Endothelial cell of hepatic sinusoid (primary cell): Measurements from ENCODE around the gene CCDC92.

ENCODE experiments used
- in situ Hi-C: cut with HindIII; loops from 2 replicates; pipeline ENCODE4 v1.10.0; 2017; ENCODE audit warnings: low sequenced_read_pairs

Gene CCDC92, protein sequence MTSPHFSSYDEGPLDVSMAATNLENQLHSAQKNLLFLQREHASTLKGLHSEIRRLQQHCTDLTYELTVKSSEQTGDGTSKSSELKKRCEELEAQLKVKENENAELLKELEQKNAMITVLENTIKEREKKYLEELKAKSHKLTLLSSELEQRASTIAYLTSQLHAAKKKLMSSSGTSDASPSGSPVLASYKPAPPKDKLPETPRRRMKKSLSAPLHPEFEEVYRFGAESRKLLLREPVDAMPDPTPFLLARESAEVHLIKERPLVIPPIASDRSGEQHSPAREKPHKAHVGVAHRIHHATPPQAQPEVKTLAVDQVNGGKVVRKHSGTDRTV

DNA sequence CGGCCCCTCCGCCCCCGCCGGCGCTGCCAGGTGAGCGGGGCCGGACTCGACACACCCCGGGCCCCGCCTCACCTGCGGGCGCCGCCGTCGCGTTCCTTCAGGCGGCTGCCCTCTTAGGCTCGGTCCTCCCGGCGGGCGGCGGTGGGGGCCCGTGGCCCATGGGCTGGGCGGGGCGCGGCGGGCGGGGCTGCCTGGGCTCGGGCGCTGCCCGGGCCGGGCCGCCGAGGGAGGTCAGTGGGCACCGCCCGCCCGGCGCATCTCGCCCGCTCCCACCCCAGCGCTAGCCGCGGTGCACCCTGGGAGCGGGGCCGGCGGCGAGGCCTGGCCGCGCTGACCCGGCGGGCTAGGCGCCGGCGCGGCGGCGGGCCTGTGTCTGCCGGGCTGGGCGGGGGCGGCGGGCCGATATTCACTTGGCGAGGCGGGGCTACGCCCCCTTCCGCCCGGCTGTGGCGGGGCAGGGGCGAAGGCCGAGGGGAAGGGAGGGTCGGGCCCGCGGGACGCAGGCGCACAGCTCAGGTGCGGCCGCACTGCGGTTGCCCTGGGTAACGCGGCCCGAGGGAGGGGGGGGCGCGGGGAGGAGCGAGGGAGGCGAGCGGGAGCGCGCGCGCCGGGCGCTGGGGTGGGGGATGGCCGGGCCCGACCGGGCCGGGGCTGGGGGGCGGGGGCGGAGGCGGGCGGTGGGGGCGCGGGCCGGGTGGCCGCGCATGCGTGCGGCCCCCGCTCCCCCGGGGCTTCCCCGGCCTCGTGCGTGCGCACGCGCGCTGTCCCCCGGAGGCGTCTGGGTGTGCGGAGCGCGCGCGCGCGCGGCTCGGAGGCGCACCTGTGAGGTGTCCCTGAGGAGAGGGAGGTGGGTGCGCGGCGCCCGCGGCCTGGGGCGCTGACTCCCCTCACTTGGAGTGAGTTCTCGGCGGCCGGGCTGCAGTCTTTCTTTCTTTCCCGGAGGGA is at the start of gene CCDC92, which contains the start of gene ZNF664:
TSS of gene CCDC92 (minus strand) at position 375 of the 945 bp plus-strand sequence. CDS start 28,526 bp downstream, outside the sequence.
TSS of gene ZNF664 (plus strand) at position 759 of the 945 bp plus-strand sequence. CDS start 38,930 bp downstream, outside the sequence.
- in situ Hi-C loops: no loop called here

DNA sequence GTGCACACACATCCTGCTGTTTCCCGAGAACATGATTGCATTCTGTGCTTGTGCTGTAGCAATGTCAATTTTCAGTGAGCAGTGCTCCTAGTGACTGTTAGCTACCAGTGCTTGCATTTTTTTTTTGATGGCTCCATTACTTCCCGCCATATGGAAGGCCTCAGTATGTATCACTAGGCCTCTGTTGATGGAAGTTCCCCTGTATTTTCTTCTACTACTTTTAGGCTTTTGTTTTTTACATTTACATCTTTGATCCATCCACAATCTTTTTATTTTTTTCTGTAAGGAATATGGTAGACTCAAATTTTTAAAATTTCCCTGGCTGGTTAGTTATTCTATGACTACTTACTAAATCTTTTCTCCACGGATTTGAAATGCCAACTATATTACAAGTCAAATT is 49.5 kb upstream of the CCDC92 start:
- in situ Hi-C loops: no loop called here

DNA sequence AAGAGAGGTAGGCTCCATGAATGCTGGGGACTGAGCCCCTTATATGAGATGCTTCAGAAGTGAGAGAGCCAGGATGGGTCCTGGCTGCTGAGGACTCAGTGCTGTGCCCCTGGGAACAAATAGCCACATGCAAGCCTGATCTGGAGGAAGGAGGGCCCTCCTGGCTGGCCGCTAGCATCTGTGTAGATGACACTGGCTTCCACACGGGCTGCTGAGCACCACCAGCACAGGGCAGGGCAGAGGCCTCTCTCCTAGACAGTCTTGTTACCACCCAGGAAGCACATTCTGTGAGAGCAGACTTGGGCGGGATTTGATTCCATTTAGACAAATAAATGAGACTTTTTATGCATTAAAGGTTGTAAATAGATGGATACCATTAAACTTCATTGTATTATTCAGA is 48.4 kb upstream of the CCDC92 start:
- in situ Hi-C loops: no loop called here

DNA sequence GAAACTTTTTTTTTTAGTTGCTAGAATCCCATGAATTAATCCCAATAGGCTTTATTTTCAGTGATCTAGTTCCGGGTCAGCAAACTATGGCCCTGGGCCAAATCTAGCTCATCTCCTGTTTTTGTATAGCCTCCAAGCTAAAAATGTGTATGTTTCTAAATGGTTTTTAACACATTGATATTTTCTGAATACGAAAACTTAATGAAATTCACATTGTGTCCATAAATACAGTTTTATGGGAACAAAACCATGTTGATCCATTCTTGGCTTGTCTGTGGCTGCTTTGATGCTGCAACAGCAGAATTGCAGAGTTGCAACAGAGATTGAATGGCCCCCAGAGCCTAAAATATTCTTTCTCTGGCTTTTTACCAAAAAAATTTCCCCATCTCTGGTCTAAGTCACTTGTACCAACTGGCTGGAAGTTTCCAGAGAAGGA is 47.9 kb upstream of the CCDC92 start:
- in situ Hi-C loops: no loop called here

DNA sequence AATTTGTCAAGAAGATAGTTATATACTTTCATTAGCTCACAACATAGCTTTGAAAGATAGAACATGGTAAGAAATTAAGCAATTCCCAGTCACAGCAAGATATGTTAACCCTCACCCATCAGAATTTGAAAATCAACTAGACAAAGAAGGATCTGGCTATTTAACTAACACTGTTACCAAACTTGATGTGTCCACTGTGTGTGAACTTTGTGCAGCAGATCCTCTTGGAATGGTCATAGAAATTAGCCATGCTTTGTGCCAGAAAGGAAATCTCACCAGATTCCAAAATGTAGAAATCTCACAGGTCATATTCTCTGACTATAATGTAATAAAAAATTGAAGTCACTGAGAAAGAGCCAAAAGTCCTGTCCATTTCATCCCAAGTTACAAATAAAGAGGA is 46.5 kb upstream of the CCDC92 start:
- in situ Hi-C loops: no loop called here

DNA sequence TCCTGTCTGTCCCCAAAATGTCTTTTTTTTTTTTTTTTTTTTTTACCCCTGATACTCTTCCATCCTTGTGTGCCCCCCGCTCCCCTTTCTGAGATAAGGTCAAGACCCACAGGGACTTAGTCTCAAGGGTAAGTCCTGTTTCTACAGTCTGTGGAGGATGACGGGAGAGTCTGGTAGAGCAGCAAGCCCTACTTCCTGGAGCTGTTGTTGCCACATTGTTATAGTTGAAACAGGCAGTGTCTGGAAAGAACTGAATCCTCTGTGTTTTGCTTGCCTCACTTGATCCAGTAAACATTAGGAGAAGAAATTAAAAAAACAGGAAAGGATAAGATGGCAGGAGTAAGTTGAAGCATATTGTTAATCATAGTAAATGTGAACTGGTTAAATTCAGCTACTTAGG is 45.9 kb upstream of the CCDC92 start:
- in situ Hi-C loops: no loop called here

DNA sequence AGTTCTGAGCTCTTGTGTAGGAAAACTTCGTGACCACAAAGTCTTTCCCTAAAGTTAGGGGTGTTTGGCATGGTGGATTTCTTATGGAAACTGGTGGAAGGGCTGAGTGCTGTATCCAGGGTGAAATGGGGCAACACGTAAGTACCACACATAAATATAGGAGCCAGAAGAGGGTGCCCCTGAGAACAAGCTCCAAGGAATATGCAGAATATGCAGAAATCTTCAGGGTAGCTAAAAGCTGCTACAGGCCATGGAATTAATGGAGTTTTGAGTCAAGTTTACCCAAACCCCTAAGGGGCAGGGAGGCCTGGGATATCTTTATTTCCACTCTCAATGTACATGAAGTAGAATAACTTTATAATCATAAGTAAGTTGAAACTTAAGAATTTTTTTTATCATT is 44.4 kb upstream of the CCDC92 start:
- in situ Hi-C loops: no loop called here

DNA sequence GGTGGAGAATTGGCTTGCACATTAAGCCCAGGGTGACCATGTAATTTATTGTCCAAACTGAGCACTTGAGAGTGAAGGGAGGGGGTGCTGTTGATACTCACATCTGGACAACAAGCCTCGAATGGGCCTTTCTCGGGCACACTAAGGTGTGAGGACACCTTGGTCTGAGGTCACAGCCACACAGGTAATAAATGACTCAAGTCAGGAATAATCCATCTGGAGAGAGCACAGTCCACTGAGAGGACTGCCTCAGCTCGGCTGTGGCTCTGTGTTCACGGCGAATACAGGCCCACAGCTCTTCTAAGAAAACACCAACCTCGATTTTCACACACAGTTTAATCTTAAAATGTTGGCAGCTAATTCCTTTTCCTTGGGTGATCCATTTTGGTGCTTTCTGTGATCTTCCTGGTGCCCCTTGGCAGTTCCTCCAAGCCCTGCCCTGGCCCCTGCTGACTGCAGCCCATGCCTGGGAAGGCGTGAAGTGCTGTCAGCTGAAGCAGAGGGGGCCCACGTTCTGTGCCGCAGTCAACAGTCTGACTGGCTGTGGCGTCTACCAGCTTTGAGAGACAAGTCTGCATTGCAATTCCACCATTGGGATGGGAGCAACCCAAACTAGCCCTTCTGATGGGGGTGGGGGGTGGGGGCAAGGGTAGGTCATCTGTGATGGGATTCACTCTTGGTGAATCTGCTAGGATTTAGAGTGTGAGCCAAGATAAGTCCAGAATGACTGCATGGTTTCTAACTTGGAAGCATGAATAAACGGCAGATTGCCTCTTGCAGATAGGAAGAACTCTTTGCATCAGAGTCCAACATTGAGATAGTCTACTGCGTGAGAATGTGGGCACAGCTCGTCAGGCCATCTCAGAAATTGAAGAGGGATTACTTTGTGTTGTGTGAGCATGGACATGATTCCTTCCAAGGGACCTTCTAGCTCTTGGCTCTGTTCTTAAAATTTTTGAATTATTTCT is 43.1 kb upstream of the CCDC92 start:
- in situ Hi-C loops: no loop called here

DNA sequence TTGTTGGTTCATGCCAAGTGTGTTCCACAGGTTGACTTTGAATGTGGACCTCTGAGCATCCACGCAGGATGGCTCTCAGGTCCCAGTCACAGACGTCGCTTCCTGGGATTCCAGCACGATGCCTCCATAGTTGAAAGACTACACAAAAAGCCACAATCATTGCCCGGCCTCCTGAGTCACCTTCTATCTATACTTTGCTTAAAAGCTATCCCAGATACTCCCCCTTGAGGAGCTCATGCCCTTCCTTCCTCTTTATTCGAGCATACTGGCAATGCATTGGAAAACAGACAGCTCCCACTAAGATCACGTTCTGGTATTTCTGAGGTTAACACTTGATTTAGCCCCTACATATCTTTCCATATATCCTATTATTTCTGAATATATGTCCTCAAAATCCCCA is 40.4 kb upstream of the CCDC92 start:
- in situ Hi-C loops: no loop called here

DNA sequence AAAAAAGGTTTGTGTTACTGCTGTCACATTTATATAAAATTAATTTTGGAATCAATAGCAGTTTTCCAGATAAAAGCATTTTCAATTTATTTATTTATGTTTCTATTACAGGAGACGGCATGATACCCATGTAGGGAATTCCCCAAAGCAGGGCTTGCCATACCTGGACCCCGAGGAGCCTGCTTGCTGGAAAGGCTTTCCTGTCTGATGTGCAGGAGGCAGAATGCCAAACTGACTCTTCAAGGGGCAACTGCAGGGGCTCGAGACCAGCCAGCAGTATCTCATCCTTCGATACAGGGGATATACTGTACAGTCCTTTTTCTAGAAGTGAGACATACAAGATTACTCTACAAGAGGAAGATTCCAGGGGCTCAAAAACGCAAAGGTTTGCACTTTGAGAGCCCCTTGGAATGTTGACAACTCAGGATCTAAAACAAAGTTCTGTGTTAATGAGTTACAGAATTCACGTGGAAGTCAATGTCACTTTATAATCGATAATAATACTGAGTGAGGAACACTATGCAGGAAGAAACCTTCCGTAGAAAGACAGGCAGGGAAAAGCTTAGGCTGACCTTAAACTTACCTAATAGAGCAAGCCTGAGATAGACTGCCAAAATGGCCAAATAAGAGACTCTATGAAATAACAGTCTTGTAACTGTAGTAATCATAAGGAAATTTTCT is 38.9 kb upstream of the CCDC92 start:
- in situ Hi-C loops: no loop called here

DNA sequence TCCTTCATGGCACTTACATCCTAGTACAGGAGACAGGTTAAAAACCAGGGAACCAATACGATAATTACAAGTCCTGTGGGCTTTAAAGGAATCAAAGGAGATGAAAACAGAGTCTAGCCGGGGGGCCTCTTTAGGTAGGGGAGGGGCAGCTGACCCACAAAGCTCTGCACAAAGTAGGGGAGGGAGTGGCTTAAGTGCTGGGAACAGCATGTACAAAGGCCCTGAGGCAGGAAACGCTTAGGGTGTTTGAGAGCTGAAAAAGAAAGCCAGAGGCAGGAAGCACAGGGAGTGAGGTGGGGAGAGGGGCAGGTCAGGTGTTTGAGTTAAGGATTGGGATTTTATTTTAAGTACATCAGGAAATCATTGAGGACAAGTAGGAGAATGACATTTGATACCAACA is 38.1 kb upstream of the CCDC92 start:
- in situ Hi-C loops: no loop called here

DNA sequence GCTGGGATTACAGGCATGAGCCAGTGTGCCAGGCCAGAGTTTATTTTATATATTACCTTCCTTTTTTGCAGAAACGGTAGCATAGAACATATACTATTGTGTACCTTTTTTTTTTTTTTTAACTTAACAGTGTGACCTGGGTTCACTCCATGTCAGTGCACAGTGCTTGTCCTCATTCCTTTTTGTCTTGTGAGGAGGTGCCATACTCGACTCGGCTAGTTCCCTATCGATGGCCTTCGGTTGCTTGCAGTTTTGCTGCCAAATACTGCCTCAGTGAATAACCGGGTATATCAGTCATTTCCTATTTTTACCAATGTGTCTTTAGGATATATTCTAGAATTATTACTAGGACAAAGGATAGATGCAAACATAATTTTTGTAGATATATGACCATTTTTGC is 37.1 kb upstream of the CCDC92 start:
- in situ Hi-C loops: no loop called here

DNA sequence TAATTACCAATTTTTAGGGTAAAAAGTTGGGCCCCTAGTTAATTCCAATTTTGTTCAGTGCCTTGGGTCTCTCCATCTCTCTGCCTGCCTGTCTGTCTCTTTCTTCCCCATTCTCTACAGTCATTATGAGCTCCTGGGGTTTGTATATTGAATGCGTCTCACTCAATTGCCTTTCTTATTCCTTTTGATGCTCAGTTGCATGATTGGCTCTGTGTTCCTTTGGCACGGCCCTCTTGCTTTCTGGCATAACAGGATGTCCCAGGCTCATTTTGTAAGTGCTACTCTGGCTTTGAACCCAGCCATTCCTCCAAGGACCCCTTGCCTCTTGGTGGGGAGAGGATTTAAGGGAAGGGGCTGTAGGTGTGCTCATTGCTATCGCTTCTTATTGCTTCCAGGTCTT is 36.0 kb upstream of the CCDC92 start:
- in situ Hi-C loops: no loop called here

DNA sequence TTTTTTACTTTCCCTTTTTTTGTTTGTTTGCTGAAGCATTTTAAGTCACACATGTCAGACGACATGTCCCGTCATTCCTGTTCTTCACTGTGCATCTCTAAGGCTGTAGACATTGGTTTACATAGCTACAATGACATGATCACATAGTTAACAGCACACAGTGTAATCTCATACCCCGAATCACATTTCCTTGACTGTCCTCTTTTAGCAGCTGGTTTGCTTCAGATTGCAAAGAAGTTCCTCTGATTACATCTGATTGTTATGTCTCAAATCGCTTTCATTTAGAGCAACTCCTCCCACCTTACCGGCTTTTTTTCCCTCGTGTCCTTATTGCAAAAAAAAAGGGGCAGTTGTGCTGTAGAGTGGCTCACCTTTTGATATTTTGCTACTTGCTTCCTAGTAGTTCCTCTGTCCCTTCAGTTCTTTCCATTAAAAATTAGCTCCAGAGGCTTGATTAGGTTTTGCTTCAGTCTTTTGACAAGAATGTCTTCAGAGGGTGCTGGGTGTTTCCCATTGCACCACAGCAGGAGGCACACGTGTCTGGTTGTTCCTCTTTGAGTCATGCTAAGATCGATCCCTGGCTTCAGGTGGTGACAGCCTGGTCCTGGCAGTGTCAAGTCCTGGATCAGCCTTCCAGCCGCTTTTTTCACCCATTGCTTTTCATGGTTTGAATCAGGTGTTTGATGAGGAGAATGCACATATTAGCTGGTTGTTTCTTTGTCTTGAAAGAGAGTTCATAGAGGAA is 35.4 kb upstream of the CCDC92 start:
- in situ Hi-C loops: no loop called here

DNA sequence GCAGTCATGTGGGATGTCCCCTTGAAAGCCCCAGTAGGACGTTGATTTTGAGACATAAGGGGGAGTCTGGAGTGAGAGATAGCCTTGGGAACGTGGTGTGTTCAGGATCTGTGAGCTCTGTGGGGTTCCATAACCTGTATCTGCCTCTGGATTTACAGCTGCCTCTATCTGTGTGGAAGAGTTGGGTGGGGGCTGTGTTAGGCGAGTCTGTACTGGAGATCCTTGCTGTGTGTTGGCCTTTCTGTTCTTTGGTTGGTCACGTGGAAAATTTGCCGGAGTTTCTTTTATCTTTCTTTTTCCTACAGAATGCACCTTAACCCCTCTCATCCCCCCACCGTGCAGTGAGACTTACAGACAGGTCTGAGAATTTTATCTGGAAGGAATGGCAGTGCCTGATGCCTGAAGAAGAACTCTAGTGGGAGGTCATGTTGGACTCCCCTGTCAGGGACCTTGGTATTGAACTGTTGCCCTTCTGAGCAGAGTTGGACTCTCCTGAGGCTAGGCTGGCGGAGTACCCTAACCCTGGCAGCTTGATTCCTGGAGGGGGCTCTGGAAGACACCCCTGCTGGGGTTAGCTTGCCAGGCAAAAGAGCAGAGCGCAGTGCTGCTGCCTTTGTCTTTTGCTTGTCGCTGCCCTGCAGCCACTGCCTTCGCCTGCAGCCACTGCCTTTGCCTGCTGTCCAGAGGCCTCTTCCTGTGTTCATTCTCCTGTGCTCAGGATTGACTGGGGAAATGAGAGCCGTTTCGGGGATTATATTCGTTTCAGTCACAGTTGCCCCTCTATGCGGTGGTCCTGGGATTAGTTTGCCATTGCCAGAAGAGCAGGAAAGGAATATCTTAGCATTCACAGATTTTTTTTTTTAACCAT is 34.4 kb upstream of the CCDC92 start:
- in situ Hi-C loops: no loop called here

DNA sequence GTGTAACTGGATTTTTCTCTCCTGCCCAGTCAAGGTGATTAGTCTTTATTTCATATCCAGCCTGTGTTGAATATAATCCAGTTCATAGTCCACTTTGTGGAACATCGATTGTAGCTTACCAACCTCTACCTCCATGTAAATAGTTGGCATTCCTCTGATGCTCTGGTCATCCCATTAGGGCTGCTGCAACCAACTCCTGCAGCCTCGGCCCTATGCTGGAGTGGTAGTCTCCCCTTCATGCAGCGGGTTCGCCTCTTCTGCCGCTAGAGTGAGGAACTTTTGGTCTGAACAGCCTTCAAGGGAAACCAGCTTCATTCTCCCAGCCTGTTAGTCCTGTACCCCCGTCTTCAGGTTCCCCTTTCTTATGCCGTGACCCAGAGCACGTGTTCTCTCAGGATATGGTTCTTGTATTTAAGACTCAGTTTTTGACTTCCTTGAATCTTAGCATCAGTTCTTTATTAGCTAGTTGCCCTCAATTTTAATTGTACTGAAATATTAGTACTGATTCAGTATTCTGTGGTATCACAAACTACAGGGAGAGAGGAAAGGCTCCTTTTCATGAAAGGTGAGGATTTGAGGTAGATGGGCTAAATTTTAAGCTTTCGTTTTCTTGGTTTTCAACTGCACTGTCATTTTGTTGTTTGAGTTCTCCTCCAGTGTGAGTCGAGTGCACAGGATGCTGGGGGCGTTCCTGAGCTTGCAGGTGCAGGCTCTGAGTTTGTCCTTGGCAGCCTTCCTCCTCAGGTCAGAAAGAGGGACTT is 33.6 kb upstream of the CCDC92 start:
- in situ Hi-C loops: no loop called here

DNA sequence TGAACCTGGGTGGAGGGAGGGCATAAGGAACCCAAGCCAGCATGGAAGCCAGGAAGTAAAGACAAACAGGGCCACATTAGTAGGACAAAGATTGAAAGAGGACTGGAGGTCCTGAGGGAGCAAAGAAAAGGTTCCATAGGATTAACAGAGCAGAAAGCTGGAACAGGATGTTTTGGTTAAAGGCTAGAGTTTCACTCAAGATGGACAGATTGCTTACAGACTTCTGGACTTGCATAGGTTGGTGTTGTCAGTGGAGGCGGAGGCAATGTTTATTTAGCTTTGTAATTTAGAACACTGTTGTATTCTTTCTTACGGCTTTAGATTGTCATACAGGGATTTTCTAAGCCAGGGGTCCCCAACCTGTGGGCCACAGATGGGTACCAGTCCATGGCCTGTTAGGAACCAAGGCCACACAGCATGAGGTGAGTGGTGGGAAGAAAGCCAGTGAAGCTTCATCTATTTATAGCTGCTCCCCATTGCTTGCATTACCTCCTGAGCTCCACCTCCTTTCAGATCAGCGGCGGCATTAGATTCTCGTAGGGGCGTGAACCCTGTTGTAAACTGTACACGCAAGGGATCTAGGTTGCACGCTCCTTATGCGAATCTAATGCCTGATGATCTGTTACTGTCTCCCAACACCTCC is 31.7 kb upstream of the CCDC92 start:
- in situ Hi-C loops: loop anchor here (5.0 kb wide), 1 partner anchor 157 kb away; no protein-coding TSS in a partner anchor
